ENCODE results near the gene MERTK.
"Not testable (repeated sequence)": the region's sequence is repeated elsewhere in the genome, so short reads cannot be mapped to it uniquely, and the experiment has no call there.

Gene MERTK

DNA sequence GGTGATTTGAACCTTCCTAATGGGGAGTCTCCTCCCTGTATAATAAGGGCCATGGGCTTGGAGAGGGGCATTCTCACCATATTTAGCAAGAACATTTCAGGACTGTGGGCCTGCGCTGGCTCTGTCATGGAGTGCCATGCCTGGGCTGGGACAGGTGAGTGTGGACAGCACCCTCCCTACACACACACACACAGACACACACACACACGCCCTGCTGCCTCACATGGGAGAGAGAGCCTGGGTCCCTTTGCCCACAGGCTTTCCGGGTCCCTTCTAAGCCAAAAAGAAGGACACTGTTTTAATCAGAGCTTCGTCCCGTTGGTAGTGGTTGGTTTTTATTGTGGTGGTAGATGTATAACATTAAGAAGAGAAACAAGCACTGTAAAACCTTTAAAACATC, 125.3 kb downstream of the MERTK start:
- H3K4me3 ChIP-seq (ENCODE audit: low read length) = no peak overlapping the region
- no peaks in the 10 kb centered on the region for H3K27me3 ChIP-seq (ENCODE audit: insufficient read depth, low read length)
- no peaks in the 10 kb centered on the region for H3K36me3 ChIP-seq (ENCODE audit: insufficient read depth, low read length)
- peaks cover 3% of the 10 kb centered on the region for H3K4me1 ChIP-seq (ENCODE audit: insufficient read depth, low read length)
- no peak overlapping the region for H2AFZ ChIP-seq (ENCODE audit: low read depth, low read length)
- H3K9me3 ChIP-seq (ENCODE audit: low read length) = no peaks in the 10 kb centered on the region

GRCh38 chr2:112024231-112024630, 125.8 kb downstream of the MERTK start:
- H3K9me3 ChIP-seq (ENCODE audit: low read length) = no peaks in the 10 kb centered on the region
- H3K36me3 ChIP-seq (ENCODE audit: insufficient read depth, low read length) = no peaks in the 10 kb centered on the region
- no peak overlapping the region for H2AFZ ChIP-seq (ENCODE audit: low read depth, low read length)
- no peak overlapping the region for H3K4me3 ChIP-seq (ENCODE audit: low read length)
- H3K27me3 ChIP-seq (ENCODE audit: insufficient read depth, low read length) = no peaks in the 10 kb centered on the region
- peaks cover 3% of the 10 kb centered on the region for H3K4me1 ChIP-seq (ENCODE audit: insufficient read depth, low read length)

DNA sequence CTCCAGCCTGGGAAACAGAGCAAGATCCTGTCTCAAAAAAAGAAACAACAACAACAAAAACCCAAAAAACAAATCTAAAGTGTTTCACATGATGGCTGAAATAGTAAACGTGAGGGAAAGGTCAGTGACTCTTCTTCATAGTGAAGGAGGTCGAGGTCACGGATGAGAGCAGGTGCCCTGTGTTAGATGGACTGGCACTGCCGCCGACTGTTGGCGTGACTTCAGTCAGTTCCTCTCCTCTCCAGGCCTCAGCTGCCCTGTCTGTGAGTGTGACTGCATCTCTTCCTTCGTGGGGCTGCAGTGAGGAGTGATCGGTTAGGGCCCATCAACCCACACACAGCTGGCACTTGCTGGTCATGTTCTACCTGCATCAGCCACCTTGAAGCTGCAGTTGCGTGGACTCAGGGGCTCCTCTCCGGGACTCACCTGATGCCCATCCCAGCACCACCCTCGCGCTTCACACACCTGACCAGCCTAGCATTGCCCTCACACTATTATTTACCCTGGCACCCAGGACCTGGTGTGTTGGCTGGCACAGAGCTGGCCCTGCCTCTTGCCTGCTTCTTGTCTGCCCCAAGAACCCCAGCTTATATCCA, 126.6 kb downstream of the MERTK start:
- Histone ChIP-seq H3K4me1 (ENCODE audit: insufficient read depth, low read length) (no peaks in the 10 kb centered on the region), H3K4me3 (ENCODE audit: low read length) (no peak overlapping the region), H3K36me3 (ENCODE audit: insufficient read depth, low read length) (no peaks in the 10 kb centered on the region), H2AFZ (ENCODE audit: low read depth, low read length) (no peak overlapping the region), H3K9me3 (ENCODE audit: low read length) (no peaks in the 10 kb centered on the region), H3K27me3 (ENCODE audit: insufficient read depth, low read length) (no peaks in the 10 kb centered on the region)

DNA sequence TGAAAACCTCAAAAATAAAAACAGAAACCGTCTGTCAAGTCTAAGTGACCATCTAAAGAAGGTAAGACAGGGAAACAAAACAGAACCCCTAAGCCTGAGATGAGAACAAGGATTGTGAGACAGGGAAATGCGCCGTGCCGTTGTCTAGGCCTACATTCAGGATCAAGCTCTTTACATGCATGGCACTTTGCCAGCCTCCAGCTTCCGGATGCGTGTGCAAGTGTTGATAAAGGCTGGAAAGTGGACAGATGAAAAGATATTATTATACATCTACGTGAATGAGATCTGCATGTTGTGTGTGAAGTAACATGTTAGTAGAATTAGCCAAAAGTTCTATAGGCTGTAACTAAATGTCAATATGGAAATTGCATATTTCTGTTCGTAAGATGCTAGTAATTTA, 128.1 kb downstream of the MERTK start:
- Histone ChIP-seq H2AFZ (ENCODE audit: low read depth, low read length) (no peak overlapping the region), H3K4me3 (ENCODE audit: low read length) (no peak overlapping the region), H3K4me1 (ENCODE audit: insufficient read depth, low read length) (peaks cover 2% of the 10 kb centered on the region), H3K36me3 (ENCODE audit: insufficient read depth, low read length) (no peaks in the 10 kb centered on the region), H3K9me3 (ENCODE audit: low read length) (no peaks in the 10 kb centered on the region), H3K27me3 (ENCODE audit: insufficient read depth, low read length) (no peaks in the 10 kb centered on the region)

DNA sequence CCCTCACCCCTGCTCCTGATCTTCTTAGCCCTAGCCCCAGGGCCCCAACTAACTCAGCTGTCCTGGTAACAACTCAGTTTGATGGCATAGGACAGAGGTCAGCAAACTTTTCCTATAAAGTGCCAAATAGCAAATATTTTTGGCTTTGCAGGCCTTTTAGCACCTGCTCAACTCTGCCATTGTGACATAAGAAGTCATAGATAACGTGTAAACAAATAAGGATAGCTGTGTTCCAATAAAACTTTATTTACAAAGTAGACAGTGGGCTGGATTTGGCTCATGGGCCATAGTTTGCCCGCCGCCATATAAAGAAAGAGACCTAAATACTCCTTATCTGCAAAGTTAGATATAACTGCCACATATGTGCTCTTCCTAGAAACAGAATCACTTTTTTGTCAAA, 129.4 kb downstream of the MERTK start:
- Histone ChIP-seq H3K4me1 (ENCODE audit: insufficient read depth, low read length) (peaks cover 11% of the 10 kb centered on the region), H2AFZ (ENCODE audit: low read depth, low read length) (no peak overlapping the region), H3K36me3 (ENCODE audit: insufficient read depth, low read length) (no peaks in the 10 kb centered on the region), H3K4me3 (ENCODE audit: low read length) (no peak overlapping the region), H3K27me3 (ENCODE audit: insufficient read depth, low read length) (no peaks in the 10 kb centered on the region), H3K9me3 (ENCODE audit: low read length) (no peaks in the 10 kb centered on the region)

DNA sequence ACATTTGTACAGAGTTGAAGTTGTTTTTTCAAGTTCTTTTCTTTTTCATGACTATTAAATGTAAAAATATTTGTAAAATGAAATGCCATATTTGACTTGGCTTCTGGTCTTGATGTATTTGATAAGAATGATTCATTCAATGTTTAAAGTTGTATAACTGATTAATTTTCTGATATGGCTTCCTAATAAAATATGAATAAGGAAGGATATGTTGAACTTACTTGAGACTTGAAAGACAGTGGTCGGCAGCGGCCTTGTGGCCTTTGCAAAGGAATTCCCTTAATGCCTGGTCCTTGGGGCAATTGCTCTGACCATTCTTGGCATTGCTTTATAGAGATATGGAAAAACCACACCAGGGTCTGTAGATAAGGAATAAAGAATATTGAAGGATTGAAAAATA, 130.8 kb downstream of the MERTK start:
- Histone ChIP-seq H3K4me3 (ENCODE audit: low read length) (no peak overlapping the region), H3K9me3 (ENCODE audit: low read length) (no peaks in the 10 kb centered on the region), H3K36me3 (ENCODE audit: insufficient read depth, low read length) (no peaks in the 10 kb centered on the region), H3K4me1 (ENCODE audit: insufficient read depth, low read length) (peaks cover 11% of the 10 kb centered on the region), H3K27me3 (ENCODE audit: insufficient read depth, low read length) (no peaks in the 10 kb centered on the region), H2AFZ (ENCODE audit: low read depth, low read length) (no peak overlapping the region)

DNA sequence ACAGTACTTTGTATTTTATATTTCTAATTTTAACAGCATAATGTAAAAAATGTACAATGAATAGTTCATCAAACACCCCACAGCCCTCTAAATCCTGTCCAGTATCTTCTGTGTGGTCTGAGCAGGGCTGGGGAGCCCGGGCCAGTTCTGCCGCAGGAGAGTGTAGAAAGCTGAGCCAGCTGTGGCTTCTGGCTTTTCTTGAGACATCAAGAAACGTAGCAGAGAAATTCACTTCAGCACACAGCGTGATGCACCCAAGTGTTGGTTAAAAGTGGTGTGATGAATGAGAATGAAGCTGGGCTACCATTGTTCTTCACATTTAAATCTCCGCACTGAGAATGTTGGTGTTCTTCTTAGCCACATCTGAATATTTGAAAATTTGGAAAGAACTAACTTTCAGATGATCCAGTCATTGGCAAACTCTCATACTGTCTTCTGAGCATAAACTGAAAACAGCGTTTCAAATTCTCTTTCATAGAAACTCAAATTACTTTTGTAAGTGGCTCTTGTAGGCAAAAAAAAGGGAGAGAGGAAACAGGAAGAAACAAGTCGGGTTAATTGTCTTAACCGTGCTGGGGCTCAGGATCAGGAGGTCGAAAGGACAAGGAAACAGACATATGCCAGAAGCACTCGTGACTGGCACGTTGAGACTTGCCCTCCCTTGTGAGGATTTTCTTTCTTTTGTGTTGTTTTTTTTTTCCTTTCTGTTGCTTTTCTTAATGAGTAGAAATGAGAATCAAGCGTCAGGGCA, 133.2 kb downstream of the MERTK start:
- Histone ChIP-seq H3K4me3 (ENCODE audit: low read length) (peak overlapping the region; percentile 19), H3K4me1 (ENCODE audit: insufficient read depth, low read length) (peaks cover 11% of the 10 kb centered on the region), H3K36me3 (ENCODE audit: insufficient read depth, low read length) (no peaks in the 10 kb centered on the region), H2AFZ (ENCODE audit: low read depth, low read length) (peak overlapping the region; percentile 56), H3K27me3 (ENCODE audit: insufficient read depth, low read length) (no peaks in the 10 kb centered on the region), H3K9me3 (ENCODE audit: low read length) (no peaks in the 10 kb centered on the region)

DNA sequence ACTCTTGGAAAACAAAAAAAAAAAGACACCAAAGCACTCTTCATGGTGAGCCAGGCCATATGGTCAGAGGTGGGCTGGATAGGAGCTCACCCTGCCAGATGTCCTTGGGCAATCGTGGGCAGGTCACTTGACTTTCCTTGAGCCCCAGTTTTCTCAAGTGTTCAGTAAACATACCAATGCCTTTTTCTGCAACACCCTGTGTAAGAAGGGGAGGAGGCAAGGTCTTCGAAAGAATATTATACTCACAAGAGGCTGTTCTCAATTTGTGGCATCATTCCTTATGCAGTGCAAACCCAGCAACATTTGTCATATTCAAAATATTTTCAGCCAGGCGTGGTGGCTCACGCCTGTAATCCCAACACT, 133.8 kb downstream of the MERTK start:
- H3K4me1 ChIP-seq (ENCODE audit: insufficient read depth, low read length) = peaks cover 11% of the 10 kb centered on the region
- H3K27me3 ChIP-seq (ENCODE audit: insufficient read depth, low read length) = no peaks in the 10 kb centered on the region
- H3K4me3 ChIP-seq (ENCODE audit: low read length) = no peak overlapping the region
- no peaks in the 10 kb centered on the region for H3K9me3 ChIP-seq (ENCODE audit: low read length)
- H3K36me3 ChIP-seq (ENCODE audit: insufficient read depth, low read length) = no peaks in the 10 kb centered on the region
- H2AFZ ChIP-seq (ENCODE audit: low read depth, low read length) = no peak overlapping the region

DNA sequence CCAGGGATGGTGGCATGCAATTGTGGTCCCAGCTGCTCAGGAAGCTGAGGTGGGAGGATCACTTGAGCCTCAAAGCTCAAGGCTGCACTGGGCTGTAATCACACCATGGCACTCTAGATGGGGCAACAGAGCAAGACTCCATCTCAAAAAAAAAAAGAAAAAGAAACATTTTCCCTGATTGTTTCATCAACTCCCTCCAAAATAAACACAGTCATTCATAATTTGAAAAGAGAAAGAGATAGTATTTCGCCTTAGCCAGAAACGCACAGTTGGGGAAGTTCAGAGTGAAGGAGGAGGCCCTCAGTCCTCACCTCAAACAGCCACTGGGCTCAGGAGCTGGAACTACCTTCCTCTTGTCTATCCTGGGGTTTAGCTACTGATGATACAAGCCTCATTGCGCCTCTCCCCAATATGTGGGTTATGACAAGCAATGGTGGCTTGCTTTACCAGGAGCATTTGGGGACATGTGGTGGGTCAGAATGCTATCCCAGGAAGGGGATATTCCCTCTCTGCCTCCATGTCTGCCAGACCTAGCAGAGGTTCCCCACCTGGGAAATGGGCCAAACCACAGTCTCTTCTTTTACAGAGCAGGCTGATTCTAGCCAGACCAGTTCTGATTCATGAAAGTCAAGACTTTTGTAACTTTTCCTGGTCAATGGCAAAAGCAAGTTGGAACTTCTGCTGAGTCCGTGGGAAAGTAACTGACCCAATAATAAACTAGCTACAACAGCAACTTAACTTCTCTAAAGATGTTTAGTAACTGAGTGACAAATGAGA, 134.5 kb downstream of the MERTK start:
- peaks cover 3% of the 10 kb centered on the region for H3K9me3 ChIP-seq (ENCODE audit: low read length)

GRCh38 chr2:112033600-112033999, 135.2 kb downstream of the MERTK start:
- Histone ChIP-seq H3K36me3 (ENCODE audit: insufficient read depth, low read length) (no peaks in the 10 kb centered on the region), H3K4me1 (ENCODE audit: insufficient read depth, low read length) (peaks cover 11% of the 10 kb centered on the region), H3K27me3 (ENCODE audit: insufficient read depth, low read length) (no peaks in the 10 kb centered on the region), H3K9me3 (ENCODE audit: low read length) (peaks cover 6% of the 10 kb centered on the region), H3K4me3 (ENCODE audit: low read length) (no peak overlapping the region), H2AFZ (ENCODE audit: low read depth, low read length) (no peak overlapping the region)

More for the DNA sequence above, 134.5 kb downstream of the MERTK start:
- Histone ChIP-seq H3K4me1 (ENCODE audit: insufficient read depth, low read length) (peaks cover 11% of the 10 kb centered on the region), H2AFZ (ENCODE audit: low read depth, low read length) (no peak overlapping the region), H3K4me3 (ENCODE audit: low read length) (no peak overlapping the region), H3K27me3 (ENCODE audit: insufficient read depth, low read length) (no peaks in the 10 kb centered on the region), H3K36me3 (ENCODE audit: insufficient read depth, low read length) (no peaks in the 10 kb centered on the region)

DNA sequence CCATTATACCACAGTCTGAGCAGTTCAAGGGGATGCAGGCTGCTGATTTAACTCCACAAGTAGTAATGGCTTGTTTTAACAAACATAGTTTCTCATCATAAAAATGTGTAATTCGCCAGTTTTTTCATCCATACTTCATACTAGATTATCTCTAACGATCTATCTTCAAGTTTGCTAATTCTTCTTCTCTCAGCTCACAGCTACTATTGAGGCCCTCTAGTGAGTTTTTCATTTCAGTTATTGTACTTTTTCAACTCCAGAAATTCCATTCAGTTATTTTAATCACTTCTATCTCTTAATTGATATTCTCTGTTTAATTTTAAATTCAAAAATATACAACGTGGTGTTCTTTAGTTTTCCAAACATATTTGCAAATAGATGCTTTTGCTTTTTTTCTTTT, 136.5 kb downstream of the MERTK start:
- Histone ChIP-seq H3K27me3 (ENCODE audit: insufficient read depth, low read length) (no peaks in the 10 kb centered on the region), H3K9me3 (ENCODE audit: low read length) (peaks cover 6% of the 10 kb centered on the region), H3K4me1 (ENCODE audit: insufficient read depth, low read length) (peaks cover 11% of the 10 kb centered on the region), H3K4me3 (ENCODE audit: low read length) (no peak overlapping the region), H2AFZ (ENCODE audit: low read depth, low read length) (no peak overlapping the region), H3K36me3 (ENCODE audit: insufficient read depth, low read length) (no peaks in the 10 kb centered on the region)

GRCh38 chr2:112035786-112036185, 137.4 kb downstream of the MERTK start:
- Histone ChIP-seq H3K36me3 (ENCODE audit: insufficient read depth, low read length) (no peaks in the 10 kb centered on the region), H3K4me1 (ENCODE audit: insufficient read depth, low read length) (peaks cover 11% of the 10 kb centered on the region), H3K9me3 (ENCODE audit: low read length) (peaks cover 6% of the 10 kb centered on the region), H3K27me3 (ENCODE audit: insufficient read depth, low read length) (no peaks in the 10 kb centered on the region), H2AFZ (ENCODE audit: low read depth, low read length) (no peak overlapping the region), H3K4me3 (ENCODE audit: low read length) (no peak overlapping the region)

GRCh38 chr2:112039556-112039955, 141.1 kb downstream of the MERTK start:
- H3K27me3 ChIP-seq (ENCODE audit: insufficient read depth, low read length); H3K4me1 ChIP-seq (ENCODE audit: insufficient read depth, low read length); H3K9me3 ChIP-seq (ENCODE audit: low read length); H3K4me3 ChIP-seq (ENCODE audit: low read length); H2AFZ ChIP-seq (ENCODE audit: low read depth, low read length); H3K36me3 ChIP-seq (ENCODE audit: insufficient read depth, low read length): not testable (repeated sequence)

All from neuron (in vitro differentiated cells).